Measurements from ENCODE around the gene GPR75.
"Not testable (repeated sequence)": the region's sequence is repeated elsewhere in the genome, so short reads cannot be mapped to it uniquely, and the experiment has no call there.

The GPR75 gene

DNA sequence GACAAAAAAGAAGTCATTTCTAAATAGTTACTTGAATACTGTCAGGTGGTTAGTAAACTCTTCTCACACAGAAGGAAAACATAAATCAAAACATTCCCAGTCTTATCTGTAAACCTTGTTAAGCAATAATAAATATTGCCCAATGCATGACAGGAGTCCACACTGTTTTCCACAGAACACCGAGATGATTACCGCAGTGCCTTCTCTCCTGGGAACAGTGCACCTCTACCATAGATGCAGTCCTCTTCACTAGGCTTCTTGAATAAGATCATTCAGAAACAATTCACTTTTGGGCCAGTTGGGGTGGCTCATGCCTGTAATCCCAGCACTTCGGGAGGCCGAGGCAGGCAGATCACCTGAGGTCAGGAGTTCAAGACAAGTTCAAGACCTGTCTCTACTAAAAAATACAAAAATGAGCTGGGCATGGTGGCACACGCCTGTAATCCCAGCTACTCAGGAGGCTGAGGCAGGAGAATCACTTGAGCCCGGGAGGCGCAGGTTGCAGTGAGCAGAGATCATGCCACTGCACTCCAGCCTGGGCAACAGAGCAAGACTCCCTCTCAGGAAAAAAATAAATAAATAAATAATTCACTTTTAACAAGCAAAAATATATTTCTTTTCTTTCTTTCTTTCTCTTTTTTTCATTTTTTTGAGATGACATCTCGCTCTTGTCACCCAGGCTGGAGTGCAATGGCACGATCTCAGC is 8.6 kb downstream of the GPR75 start:
- DNase-seq: not testable (repeated sequence)

DNA sequence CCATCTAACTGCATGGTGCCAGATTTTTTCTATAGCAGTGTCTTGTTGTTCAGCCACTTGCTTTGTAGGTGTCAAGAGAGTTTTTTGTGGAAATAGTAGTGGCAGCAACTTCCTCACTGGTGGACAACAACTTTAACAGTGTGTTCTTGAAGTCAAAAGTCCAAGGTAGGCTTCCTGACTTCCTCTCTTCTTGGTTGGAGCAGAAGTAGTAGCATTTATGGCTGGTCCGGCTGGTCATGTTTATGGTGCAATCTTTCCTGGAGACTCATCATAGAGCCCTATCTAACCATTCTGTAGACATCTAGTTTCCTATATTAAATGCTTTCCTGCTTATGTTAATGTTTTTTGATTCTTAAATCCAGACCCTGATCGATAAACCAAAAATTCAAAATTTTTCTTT is 11.7 kb downstream of the GPR75 start:
- no peak for DNase-seq

DNA sequence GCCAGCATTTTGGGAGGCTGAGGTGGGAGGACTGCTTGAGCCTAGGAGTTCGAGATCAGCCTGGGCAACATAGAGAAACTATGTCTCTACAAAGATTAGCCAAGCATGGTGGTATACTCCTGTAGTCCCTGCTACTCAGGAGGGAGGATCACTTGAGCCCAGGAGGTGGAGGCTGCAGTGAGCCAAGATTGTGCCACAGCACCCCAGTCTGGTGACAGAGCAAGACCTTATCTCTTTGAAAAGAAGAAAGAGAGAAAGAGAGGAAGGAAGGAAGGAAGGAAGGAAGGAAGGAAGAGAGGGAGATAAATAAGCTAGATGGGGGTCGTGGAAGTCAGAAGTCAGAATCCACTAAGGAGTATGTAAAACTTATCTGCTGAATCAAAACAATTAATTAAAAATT is 16.2 kb downstream of the GPR75 start:
- DNase-seq: no peak

DNA sequence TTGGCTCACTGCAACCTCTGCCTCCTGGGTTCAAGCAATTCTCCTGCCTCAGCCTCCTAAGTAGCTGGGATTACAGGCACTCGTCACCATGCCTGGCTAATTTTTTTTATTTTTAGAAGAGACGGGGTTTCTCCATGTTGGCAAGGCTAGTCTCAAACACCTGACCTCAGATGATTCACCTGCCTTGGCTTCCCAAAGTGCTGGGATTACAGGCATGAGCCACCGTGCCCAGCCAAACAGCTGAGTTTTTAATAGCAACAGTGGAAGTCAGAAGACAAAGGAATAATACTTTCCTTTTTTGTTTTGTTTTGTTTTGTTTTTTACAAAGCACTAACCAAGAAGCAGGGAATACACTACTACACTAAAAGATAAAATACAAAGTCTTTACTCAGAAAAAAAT is 16.9 kb downstream of the GPR75 start:
- DNase-seq: no peak

DNA sequence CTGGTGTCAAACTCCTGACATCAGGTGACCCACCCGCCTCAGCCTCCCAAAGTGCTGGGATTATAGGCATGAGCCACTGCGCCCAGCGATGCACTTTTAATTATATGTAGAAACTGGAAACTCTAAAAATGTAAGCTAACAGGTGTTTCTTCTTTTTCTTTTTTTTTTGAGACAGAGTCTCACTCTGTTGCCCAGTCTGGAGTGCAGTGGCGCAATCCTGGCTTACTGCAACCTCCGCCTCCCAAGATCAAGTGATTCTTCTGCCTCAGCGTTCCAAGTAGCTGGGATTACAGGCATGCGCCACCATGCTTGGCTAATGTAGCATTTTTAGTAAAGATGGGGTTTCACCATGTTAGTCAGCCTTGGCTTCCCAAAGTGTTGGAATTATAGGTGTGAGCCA is 18.1 kb downstream of the GPR75 start:
- not testable (repeated sequence) for DNase-seq

DNA sequence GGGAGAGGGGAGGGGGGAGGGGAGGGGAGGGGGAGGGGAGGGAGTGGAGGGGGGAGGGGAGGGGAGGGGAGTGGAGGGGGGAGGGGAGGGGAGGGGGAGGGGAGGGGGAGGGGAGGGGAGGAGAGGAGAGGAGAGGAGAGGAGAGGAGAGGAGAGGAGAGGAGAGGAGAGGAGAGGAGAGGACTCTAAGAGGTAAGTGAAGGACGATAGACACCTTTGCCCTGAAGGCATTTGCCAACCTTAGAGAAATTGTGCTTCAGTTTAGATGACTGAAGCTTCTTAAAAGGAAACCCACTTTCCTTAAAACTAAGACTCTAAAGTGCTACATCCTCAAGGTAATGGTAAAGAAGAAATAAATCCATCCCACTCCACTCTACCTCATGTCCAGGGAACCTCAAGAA is 19.2 kb downstream of the GPR75 start:
- DNase-seq: no peak

DNA sequence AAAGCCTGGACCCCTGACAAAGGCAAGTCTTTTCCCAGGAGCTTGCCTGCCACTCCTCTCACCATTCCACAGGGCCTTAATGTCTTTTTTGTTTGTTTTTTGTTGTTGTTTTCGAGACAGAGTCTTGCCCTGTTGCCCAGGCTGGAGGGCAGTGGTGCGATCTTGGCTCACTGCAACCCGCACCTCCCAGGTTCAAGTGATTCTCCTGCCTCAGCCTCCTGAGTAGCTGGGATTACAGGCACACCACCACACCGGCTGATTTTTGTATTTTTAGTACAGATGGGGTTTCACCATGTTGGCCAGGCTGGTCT is 29.8 kb downstream of the GPR75 start:
- DNase-seq: not testable (repeated sequence)

DNA sequence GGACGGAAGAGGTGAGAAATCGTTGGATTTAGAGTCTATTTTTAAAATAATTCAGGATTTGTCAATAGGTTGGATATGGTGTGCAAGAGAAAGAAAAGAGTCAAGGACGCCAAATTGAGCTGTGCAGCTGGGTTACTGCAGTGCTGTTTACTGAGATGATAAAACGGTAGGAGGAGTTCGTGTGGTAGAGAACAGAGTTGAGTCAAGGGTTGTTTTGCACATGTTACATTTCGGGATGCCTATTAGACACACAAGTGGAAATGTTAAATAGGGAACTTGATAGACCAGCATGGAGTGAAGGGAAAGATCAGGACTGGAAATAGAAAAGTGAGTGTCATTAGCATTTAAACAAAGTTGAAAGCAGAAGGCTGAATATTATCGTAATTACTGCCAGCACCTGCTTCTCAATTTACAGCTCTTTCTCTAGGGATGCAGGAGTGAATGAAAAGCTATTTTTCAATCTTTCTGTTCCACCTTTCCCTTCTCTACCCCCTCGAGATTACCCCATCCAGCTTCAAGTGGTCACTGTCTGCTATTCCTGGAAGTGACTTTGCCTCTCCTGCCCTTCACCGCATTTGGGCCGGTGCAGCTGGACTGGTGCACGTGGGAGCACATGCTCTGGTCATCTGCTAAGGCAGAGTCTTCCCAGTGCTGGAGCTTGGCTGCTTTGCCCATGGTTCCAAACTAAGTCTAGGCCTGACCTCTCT is 30.3 kb downstream of the GPR75 start:
- no peak for DNase-seq

DNA sequence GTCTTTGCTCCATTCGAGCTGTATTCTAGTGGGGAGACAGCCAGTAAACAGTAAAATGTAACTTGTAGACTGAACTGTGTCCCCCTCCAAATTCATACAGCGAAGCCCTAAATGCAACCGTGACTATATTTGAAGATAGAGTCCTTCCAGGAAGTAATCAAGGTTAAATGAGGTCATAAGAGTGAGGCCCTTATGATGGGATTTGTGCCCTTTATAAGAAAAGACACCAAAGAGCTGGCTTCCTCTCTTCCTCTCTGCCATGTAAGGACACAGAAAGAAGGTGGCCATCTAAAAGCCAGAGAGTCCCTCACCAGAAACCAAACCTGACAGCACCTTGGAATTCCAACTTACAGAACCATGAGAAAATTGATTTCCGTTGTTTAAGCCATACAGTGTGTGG is 31.4 kb downstream of the GPR75 start:
- DNase-seq: no peak

DNA sequence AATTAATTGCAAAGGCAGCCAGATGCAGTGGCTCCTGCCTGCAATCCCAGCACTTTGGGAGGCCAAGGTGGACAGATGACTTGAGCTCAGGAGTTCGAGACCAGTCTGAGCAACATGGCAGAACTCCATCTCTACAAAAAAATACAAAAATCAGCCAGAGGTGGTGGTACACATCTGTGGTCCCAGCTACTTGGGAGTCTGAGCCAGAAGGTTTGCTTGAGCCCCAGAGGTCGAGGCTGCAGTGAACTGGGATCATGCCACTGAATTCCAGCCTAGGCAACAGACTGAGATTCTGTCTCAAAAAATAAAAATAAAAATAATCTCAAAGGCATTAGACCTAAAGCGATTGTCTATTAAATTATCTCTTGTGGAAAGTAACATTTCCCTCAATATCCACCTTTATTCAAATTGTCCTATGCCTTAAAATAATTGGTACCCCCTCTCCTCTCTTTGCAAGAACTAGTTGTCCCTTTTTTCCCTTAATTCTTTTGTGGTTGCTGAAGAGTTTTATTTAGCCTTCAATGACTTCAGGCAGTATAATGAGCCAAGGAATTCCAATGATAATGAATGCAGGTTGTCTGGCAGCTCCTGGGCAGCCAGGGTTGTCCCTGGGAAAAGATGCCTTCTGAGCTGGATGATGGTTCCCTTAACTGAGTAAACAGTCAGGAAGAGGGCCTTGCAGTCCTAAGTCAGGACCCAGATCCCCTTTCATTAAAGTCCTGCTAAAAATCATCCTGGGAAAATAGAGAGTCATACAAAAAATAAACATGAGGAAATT is 32.2 kb downstream of the GPR75 start:
- DNase-seq: no peak

DNA sequence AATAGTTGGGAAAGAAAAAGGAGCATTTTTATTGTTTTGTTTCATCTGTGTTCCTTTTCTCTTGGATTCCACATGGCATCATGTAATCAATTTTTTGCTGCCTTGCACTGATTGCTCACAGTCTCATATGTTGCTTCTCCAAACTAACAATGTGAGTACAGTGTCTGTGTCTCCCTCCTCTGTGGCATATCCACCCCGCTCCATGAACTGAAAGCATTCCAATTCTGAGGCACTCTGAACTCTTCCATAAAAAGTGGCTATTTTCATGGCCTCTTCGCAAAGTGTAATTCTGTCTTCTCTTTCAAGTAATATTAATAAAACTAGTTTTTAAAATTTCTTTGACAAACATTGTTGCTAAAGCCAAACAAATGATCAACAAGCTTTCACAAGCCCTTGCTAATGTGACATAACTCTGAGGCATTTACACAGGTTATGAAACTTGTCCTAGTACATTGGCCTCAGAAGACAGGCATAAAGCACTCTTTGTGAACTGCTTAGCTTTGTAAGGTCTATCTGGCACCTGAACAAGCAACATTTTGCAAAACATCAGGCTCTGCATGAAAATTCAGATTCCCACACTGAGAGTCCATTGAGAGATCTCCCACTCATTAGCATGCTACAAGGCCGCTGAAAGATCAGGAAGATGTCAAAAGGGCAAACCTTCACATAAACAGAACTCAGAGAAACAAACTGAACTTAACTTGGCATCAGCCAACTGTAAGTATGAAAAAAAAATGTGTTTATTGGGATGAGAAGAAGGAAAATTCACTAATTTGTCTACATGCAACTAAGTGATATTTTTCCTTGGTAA is 33.0 kb downstream of the GPR75 start:
- no peak for DNase-seq

DNA sequence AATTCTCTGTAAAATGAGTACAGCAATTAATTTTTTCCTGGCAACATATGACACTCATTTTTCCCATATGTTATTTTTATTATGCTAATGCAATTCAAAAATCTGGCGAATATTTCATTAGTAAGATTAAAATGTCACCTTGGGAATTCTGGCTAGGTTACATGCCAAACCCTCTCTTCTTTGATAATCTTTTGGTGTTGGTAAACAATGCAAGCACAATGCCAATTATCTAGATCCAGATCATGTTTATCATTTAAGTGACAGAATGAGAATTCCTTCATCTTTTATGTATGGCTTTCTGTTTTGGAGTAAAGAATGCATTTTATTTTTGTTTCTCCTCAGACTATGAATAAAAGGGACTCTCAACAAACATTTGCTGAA is 33.7 kb downstream of the GPR75 start:
- no peak for DNase-seq

DNA sequence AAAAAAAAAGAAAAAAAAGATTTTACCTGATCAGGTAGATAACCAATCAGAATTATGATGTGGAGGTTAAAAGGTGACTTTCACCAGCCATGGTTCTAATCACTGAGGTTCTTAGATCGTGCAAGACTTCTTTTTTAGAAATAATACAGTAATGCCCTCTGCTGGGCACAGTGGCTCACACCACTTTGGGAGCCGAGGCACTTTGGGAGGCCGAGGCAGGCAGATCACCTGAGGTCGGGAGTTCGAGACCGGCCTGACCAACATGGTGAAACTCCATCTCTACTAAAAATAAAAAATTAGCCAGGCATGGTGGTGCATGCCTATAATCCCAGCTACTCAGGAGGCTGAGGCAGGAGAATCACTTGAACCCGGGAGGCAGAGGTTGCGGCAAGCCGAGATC is 36.1 kb downstream of the GPR75 start:
- peak; percentile 39 for DNase-seq

DNA sequence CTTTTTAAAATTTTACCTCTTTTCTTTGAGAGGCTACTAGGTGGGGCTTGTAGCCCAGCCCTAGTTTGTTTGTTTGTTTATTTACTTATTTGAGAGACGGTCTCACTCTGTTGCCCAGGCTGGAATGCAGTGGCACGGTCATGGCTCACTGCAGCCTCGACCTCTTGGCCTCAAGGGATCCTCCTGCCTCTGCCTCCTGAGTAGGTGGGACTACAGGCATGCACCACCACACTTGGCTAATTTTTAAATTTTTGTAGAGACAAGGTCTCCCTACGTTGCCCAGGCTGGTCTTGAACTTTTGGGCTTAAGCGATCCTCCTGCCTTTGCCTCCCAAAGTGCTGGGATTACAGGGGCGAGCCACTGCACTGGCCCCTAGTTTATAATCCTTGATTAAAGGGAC is 38.0 kb downstream of the GPR75 start:
- no peak for DNase-seq

DNA sequence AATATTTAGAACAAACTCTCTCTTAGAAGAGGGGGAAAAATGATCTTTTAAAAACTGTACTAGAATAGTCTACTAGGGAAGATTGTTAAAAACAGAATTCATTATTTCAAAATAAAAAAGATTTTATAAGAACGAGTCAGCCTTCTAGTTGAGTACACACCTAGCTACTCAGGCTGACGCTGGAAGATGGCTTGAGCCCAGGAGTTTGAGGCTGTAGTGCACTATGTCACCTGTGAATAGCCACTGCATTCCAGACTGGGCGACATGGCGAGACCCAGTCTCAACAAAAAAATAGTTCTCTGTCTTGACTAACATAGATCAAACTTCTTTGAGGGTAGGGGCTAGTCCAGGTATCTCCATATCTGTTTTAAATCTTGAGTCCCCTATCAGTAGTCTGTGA is 39.1 kb downstream of the GPR75 start:
- no peak for DNase-seq

DNA sequence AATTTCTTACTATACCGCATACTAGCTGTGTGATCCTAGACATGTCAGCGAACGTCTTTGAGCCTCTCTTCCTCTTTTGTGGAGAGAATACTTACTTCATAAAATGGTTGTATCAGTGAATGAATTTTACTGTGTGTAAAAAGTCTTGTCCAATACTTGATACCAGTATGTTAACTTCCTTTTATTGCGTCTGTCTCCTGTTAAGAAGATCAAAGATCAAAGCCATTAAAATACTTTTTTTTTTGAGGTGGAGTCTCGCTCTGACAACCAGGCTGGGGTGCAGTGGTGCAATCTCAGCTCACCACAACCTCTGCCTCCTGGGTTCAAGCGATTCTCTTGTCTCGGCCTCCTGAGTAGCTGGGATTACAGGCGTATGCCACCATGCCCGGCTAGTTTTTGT is 39.7 kb downstream of the GPR75 start:
- DNase-seq: no peak

DNA sequence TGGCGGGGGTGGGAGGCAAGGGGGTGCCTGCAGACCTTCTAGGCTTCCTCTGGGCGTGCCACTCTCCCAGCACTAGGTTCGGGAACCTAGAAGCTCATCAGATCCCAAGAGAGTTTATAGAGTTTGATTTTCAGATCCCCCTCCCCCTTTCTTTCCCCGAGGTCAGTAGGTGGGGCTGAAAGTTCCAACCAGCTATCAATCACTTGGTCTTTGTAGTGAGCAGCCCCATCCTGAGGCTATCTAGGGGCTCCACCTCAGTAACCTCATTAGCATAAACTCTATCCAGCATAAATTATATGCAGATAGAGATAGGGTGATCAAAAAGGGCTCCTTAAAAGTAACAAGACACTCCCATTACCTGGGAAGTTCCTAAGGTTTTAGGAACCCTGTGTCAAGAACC is 40.1 kb downstream of the GPR75 start:
- no peak for DNase-seq

DNA sequence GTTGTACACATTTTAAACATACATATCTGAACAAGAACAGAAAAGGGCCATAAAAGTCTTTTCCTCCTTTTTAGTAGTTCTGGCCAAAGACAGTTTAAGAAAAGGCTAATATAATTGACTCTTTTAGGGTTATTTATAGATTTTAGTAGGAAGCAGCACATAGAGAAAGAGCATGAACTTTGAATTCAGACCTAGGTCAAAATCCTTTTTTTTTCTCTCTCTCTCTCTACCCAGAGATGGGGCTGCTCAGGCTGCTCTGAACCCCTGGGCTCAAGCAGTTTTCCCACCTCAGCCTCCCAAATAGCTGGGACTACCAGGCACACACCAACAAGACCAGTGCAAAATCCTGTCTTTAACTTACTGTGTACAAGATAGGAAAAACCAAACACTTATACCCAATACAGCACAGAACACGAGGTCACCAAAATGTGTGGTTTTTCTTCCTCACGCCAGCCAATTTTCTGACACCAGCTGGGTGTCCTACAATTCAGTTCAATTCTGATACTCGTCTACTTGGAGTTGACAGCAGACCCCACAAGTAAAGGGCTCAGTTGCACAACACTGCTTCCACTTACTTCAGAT is 40.8 kb downstream of the GPR75 start:
- no peak for DNase-seq

DNA sequence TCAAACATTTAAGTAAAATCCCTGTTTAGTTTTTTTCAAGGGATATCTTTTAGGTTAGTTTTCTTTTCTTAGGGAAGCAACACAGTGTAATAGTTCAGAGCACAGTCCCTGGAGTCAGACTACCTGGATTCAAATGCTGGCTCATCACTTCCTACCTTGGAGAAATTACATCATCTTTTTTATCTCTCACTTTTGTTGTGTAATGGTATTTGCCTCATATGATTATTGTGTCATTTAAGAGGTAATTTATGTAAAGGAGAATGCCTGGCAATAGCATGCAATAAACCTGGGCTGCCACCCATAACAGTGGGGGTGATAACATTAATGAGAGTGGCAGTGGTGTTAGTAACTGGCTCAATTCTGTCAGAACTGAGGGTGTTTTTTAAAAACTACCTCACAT is 46.6 kb downstream of the GPR75 start:
- no peak for DNase-seq

DNA sequence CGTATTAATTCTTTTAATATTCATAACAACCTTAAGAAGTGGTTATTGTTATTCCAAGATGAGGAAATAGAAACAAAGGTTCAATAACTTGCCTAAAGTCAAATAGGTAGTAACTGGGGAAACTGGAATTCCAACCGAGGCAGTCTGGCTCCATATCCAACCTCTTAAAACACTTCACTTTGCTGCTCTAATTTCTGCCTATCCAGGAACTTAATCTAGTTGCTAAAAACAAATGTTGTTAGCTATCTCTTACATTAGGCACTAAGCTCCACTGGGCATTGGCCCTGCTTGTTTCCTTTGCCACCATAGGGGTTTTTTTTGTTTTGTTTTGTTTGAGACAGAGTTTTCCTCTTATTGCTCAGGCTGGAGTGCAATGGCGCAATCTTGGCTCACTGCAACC is 48.2 kb downstream of the GPR75 start:
- no peak for DNase-seq

Data from activated CD4-positive, alpha-beta T cell treated with anti-CD3 and anti-CD28 coated beads, Interleukin-2, Interleukin-6, amounts not matched to agents 100 ng/mL and 50 ng/mL, durations not matched to agents 16 hours and 8 hours (primary cell).